SIG-M5 (cell line): ENCODE measurements around the gene ERBB2.

ENCODE experiments used
- DNase-seq: peaks from one replicate; lab custom pipeline; 2025; lab: John Stamatoyannopoulos, UW

ERBB2 gene

GRCh38 chr17:39699818-39700147, at the start of gene ERBB2:
Gene ERBB2 (plus strand): TSS chr17:39700064. CDS start chr17:39700239, 175 bp downstream.
- DNase-seq: no peak

DNA sequence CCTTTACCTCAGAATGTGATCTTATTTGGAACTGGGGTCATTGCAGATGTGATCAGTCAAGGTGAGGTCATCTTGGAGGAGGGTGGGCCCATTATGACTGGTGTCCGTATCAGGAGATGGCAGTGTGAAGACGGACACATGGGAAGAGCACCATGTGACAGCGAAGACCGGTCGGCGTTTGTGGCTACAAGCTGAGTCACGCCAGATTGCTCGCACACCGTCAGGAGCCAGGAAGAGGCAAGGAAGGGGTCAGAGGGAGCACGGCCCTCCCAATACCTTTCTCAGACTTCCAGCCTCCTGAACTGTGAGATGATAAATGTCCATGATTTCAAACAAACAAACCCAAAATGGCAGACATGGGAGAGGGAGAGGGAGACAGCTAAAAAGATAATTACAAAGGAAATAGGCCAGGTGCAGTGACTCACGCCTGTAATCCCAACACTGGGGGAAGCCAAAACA, 49.7 kb upstream of the ERBB2 start:
- no peak for DNase-seq

GRCh38 chr17:39651923-39652586, 47.8 kb upstream of the ERBB2 start:
- no peak for DNase-seq

- DNase-seq: no peak
These were observed 47.1 kb upstream of the ERBB2 start for GRCh38 chr17:39652587-39653315.

GRCh38 chr17:39653316-39653661, 46.6 kb upstream of the ERBB2 start:
- DNase-seq: no peak

- no peak for DNase-seq
These were observed 46.1 kb upstream of the ERBB2 start for GRCh38 chr17:39653662-39654331.

- no peak for DNase-seq
These were observed 44.8 kb upstream of the ERBB2 start for GRCh38 chr17:39655105-39655504.

GRCh38 chr17:39658346-39658745, 41.5 kb upstream of the ERBB2 start:
- DNase-seq: no peak

GRCh38 chr17:39658760-39659159, 41.1 kb upstream of the ERBB2 start:
- DNase-seq: no peak

- no peak for DNase-seq
These were observed 40.4 kb upstream of the ERBB2 start for GRCh38 chr17:39659279-39660010.

DNA sequence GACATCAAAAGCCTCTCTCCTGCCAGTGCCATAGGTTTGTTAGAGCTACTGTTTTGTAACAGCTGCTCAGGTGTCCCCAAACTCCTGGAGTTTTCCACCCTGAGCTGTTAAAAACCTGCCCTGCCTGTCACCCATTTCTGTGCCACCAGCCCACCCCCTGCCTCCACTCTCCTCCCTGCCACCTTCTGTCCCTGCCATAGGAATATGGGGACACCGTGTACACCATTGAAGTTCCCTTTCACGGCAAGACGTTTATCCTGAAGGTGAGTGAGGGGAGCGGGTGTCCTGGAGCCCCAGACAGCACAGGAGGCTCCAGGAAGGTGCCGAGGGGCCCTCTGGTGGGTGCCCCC, 39.9 kb upstream of the ERBB2 start:
- DNase-seq: no peak

GRCh38 chr17:39660397-39661385, 39.2 kb upstream of the ERBB2 start:
- DNase-seq: no peak

- no peak for DNase-seq
These were observed 37.9 kb upstream of the ERBB2 start for GRCh38 chr17:39661744-39662541.

- DNase-seq: no peak
These were observed 37.1 kb upstream of the ERBB2 start for GRCh38 chr17:39662551-39663339.

DNA sequence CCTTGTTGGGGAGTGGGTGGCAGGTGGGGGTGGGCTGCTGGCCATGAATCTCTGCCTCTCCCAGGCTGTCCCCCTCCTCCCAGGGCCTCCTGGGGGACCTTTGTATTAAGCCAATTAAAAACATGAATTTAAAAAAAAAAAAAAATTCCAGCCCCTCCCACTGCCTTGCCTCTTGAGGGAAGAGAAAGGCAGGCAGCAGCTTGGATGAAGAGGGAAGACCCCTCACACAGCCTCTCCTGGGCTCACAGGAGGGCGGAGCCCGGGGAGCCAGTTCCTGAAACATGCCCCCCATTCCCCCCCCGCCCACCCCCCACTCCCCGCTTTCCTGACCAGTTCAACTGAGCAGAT, 36.5 kb upstream of the ERBB2 start:
- no peak for DNase-seq

DNA sequence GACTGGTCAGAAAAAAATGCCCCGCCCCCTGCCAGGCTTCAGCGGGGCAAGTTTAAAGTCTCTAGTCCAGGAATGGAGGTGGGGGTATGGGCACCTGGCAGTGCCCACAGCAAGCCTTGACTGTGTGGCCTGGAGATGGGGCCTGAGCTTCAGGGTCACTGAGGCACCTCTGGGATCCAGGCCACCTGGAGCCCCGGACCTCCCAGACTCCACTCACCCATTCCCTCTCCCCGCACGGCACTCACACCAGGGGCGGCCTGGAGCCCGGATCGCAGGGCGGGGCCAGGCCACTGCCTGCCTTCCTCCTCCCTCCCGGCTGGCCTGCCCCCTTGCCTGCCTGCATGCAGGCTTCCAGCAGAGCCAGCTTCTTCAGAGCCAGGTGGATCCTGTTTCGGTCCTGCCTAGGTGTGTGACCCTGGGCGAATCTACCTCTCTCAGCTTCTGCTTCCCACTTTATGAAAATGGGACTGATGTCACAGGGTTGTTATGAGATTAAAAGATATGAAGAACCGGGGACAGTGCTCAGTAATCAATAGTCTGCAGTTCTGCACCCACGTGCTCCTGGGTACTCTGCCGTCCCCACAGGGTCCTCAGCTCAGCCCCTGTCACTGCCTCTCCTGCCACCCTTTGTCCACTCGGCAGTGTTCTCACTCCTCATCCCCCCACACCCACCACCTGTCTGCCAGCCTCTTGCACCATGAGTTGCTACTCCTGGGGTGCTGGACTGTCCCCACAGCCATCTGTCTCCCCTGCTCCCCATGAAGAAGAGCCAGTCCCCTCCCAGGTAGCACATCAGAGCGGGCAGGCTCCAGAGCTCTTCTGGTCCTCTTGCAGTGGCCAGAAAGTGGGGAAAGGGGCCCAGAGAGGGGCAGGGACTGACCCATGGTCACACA, 35.9 kb upstream of the ERBB2 start:
- no peak for DNase-seq

DNA sequence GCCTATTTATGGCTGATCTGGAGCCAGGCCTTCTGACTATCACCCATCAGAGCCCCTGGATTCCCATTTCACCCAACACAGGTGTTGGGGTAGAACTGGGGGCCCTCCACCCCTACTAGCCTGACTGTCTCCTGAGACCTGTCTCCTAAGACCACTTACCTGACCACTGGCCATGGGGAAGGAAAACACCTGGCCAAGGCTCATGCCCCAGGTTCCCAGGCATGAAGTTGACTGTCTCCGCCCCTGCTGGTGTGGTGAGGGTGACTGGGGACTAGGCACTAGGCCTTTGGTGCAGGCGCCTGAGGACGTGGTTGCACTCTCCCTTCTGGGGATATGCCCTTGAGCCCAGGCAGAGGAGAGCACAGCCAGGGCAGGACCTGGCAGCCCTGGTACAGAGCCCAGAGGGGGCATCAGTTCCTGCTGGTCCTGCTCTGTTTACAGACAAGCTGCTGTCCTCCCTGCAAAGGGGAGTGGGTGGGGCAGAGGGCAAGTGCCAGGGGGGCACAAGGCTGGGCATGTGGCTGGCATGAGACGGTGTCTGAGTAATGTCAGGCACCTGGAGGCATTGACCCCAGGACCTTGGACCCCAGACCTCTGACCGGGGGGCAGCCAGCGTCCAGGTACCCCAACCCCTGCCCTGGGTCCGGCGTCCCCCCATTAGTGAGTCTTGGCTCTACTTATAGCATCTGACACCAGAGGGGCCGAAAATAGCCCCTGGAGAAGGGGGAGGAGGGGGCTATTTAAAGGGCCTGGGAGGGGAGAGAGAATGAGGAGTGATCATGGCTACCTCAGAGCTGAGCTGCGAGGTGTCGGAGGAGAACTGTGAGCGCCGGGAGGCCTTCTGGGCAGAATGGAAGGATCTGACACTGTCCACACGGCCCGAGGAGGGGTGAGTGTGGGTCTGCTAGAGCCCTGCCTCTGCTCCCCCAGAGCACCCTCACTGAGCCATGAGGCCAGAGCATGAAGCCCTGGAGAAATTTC, 35.0 kb upstream of the ERBB2 start, which contains the start of gene TCAP:
Gene TCAP (plus strand): TSS at position 769 of the 981 bp plus-strand sequence. CDS start 11 bp downstream, at position 780.
- no peak for DNase-seq
